OCI-LY7 (cell line): Measurements from ENCODE around the gene CYP2R1. TPM values are rescaled to one million over a fixed set of nuclear protein-coding genes. Genes with fewer than 3 reads are reported as not detected.

Source experiments
- BruUV-seq: library from RNA; stranded (reverse); fragments of 400-500 nt; replicated peaks from 2 replicates; lab custom pipeline; 2021; lab: Mats Ljungman, UMichigan
- CTCF ChIA-PET: fragments of 300-600 bp; sonication (Branson Sonifier 250); formaldehyde crosslinking; loops from one replicate; lab custom pipeline; 2022; ENCODE audit warnings: antibody characterized with exemption; ENCODE audit not compliant: unreplicated experiment; lab: Charles Lee
- POLR2A ChIA-PET: fragments of 300-600 bp; sonication (Branson Sonifier 250); formaldehyde crosslinking; loops from one replicate; lab custom pipeline; 2022; ENCODE audit warnings: antibody characterized with exemption; lab: Charles Lee
- DNase-seq: peaks from one replicate; pipeline ENCODE4 v3.0.0-alpha.2; 2015; ENCODE audit warnings: low spot score
- H2AFZ ChIP-seq: fragments of 200-600 bp; sonication (generic), shearing (Covaris generic); 2 replicates; pipeline ENCODE4 v1.6.1; 2014; ENCODE audit warnings: mild to moderate bottlenecking, antibody characterized with exemption, low read length, moderate library complexity
- H3K27ac ChIP-seq: fragments of 200-600 bp; sonication (generic); 2 replicates; pipeline ENCODE4 v1.5.1; 2014; ENCODE audit warnings: mixed run types, low read depth, mild to moderate bottlenecking, moderate library complexity, low read length, inconsistent platforms; ENCODE audit not compliant: poor library complexity, severe bottlenecking
- H3K36me3 ChIP-seq: fragments of 200-600 bp; sonication (generic); 2 replicates; pipeline ENCODE4 v1.6.1; 2014; ENCODE audit warnings: mild to moderate bottlenecking, antibody characterized with exemption, low read length, moderate library complexity, mixed read lengths; ENCODE audit not compliant: insufficient read depth
- H3K4me1 ChIP-seq: fragments of 200-600 bp; sonication (generic); 2 replicates; pipeline ENCODE4 v1.5.1; 2014; ENCODE audit warnings: mild to moderate bottlenecking, low read length; ENCODE audit not compliant: insufficient read depth, poor library complexity, severe bottlenecking
- H3K4me2 ChIP-seq: fragments of 200-600 bp; sonication (generic); 2 replicates; pipeline ENCODE4 v1.6.1; 2014; ENCODE audit warnings: mild to moderate bottlenecking, low read length
- H3K4me3 ChIP-seq: fragments of 200-600 bp; sonication (generic); 2 replicates; pipeline ENCODE4 v1.5.1; 2014; ENCODE audit warnings: mild to moderate bottlenecking, low read depth, low read length; ENCODE audit not compliant: poor library complexity, severe bottlenecking
- H3K79me2 ChIP-seq: fragments of 200-600 bp; sonication (generic); 2 replicates; pipeline ENCODE4 v1.6.1; 2016; ENCODE audit warnings: low read depth, mild to moderate bottlenecking, low read length, moderate library complexity, mixed read lengths; ENCODE audit not compliant: insufficient read depth
- H3K9me2 ChIP-seq: fragments of 200-600 bp; sonication (generic); 2 replicates; pipeline ENCODE4 v1.6.1; 2016; ENCODE audit warnings: mild to moderate bottlenecking, low read length, mixed read lengths; ENCODE audit not compliant: insufficient read depth
- H3K9me3 ChIP-seq: fragments of 200-600 bp; sonication (generic); 2 replicates; pipeline ENCODE4 v1.6.1; 2014; ENCODE audit warnings: mild to moderate bottlenecking, mixed run types, low read length, mixed read lengths
- H4K20me1 ChIP-seq: fragments of 200-600 bp; sonication (generic); 2 replicates; pipeline ENCODE4 v1.6.1; 2014; ENCODE audit warnings: mild to moderate bottlenecking, antibody characterized with exemption, low read length, moderate library complexity, mixed read lengths; ENCODE audit not compliant: insufficient read depth
- EZH2phosphoT487 ChIP-seq: fragments of 200-600 bp; sonication (generic); IDR thresholded peaks from 2 replicates; pipeline ENCODE4 v1.6.1; 2018; ENCODE audit warnings: low read depth, borderline replicate concordance, mild to moderate bottlenecking, mixed run types, antibody characterized with exemption, low read length, moderate library complexity, mixed read lengths
- intact Hi-C: fragments of 100-400 bp; cut with micrococcal nuclease; formaldehyde crosslinking; loops from one replicate; pipeline ENCODE4 v1.10.0; 2022; ENCODE audit not compliant: unreplicated experiment
- total RNA-seq, 2 experiments: library from RNA; depleted of rRNA in 1 of 2; stranded (reverse); fragments of >200 nt in 1 of 2; shearing (Covaris generic) in 1 of 2; gene quantifications; 2 replicates each; pipeline ENCODE4 v1.2.3, GENCODE V29; 2014 to 2022
- TF ChIP-seq, protein P1 (sequence below): fragments of 200-600 bp; sonication (generic); conservative IDR thresholded peaks from 2 replicates; pipeline ENCODE4 v1.5.1; 2014; ENCODE audit warnings: mild to moderate bottlenecking, antibody characterized with exemption, low read length, moderate library complexity, mixed read lengths

Gene CYP2R1
- total RNA-seq, 2 experiments from 2014 or later = 24.8 to 38.0 TPM

- Histone ChIP-seq H3K9me3 (no peaks in the 10 kb centered on the region), H3K4me2 (peak overlapping the region; percentile 3; the same call in 1 of the 2 replicates), H2AFZ (no peak overlapping the region), H4K20me1 (no peaks in the 10 kb centered on the region), H3K36me3 (no peaks in the 10 kb centered on the region), H3K4me3 (no peak overlapping the region), H3K27ac (no peak overlapping the region), H3K79me2 (no peaks in the 10 kb centered on the region), H3K9me2 (no peaks in the 10 kb centered on the region), H3K4me1 (peaks cover 32% of the 10 kb centered on the region)
- BruUV-seq = no TSS peak
- intact Hi-C loops = loop anchor here (2.0 to 10.0 kb wide), 4 partner anchors 206 to 1134 kb away; partner anchors contain the start of gene PSMA1
- ChIA-PET POLR2A (interaction anchor here (0.7 to 3.5 kb wide), 8 partner anchors 14 to 829 kb away, joined by 3 to 12 read pairs (median 4); partner anchors contain the start of gene CYP2R1), CTCF (interaction anchor here (1.3 to 3.4 kb wide), 4 partner anchors 14 to 328 kb away, joined by 3 to 41 read pairs (median 20); partner anchors contain the start of gene CYP2R1)
- no peak for TF ChIP-seq EZH2phosphoT487
- TF ChIP-seq, protein P1, sequence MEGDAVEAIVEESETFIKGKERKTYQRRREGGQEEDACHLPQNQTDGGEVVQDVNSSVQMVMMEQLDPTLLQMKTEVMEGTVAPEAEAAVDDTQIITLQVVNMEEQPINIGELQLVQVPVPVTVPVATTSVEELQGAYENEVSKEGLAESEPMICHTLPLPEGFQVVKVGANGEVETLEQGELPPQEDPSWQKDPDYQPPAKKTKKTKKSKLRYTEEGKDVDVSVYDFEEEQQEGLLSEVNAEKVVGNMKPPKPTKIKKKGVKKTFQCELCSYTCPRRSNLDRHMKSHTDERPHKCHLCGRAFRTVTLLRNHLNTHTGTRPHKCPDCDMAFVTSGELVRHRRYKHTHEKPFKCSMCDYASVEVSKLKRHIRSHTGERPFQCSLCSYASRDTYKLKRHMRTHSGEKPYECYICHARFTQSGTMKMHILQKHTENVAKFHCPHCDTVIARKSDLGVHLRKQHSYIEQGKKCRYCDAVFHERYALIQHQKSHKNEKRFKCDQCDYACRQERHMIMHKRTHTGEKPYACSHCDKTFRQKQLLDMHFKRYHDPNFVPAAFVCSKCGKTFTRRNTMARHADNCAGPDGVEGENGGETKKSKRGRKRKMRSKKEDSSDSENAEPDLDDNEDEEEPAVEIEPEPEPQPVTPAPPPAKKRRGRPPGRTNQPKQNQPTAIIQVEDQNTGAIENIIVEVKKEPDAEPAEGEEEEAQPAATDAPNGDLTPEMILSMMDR = no peak
- DNase-seq = no peak
Observed at GRCh38 chr11:14906578-14906977, 14.5 kb upstream of the CYP2R1 start.

DNA sequence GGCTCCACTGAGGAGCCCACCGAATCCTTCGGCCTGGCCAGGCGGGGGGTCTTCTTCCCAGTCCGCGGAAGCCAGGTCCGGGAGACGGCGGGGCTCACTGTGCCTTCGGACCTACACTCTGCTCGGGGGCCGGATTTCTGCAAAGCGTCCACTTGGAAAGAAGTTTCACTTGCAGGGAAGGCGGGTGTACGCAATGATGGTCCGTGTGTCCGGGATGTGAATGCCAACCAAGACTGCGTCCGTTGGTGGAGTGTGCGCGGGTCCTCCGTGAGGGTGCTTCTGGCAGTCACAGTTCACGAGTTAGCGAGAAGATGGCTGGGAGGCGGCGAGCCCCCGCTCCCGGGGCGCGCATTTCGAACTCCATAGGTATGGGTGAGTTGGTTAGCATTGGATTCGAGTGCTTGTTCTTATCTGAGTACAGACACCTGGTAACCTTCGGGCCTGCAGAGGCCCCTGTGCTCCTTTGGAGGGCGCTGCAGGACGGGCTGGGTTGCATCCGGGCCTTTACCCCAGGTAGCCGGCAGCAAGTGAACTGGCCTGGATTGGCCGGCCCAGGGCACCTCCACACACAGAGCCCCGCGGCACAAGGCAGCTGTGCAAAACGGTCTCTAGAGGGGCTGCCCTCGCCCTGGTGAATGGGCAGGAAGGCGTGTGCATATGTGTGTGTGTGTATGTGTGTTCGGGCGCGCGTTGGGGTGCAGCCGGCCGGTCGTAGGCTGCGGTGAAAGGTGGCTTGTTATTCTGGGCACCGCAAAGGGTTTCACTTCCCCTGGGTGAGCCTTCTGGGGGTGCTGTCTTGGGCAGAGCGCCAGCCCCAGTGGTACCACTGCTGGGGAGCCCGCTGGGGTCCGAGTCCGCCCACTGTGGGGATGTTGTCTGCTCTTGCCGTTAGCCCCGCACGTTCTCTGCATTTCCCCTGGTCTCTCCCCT is 13.3 kb upstream of the CYP2R1 start:
- H3K4me1 ChIP-seq = peaks cover 32% of the 10 kb centered on the region
- TF ChIP-seq EZH2phosphoT487 = no peak
- TF ChIP-seq, protein P1 = peak; percentile 69
- no peaks in the 10 kb centered on the region for H3K36me3 ChIP-seq
- intact Hi-C loops = loop anchor here (1.0 to 10.0 kb wide), 5 partner anchors 13 to 1133 kb away; partner anchors contain the start of genes CYP2R1 and PSMA1
- H3K4me2 ChIP-seq = peak overlapping the region; percentile 70
- no TSS peak for BruUV-seq
- ChIA-PET CTCF (interaction anchor here (3.4 kb wide), 1 partner anchor 13 kb away, joined by 29 read pairs; the partner anchor contains the start of gene CYP2R1), POLR2A (interaction anchor here (0.6 to 3.5 kb wide), 7 partner anchors 11 to 155 kb away, joined by 3 to 12 read pairs (median 5); partner anchors contain the start of gene CYP2R1)
- H3K79me2 ChIP-seq = no peaks in the 10 kb centered on the region
- no peaks in the 10 kb centered on the region for H3K9me2 ChIP-seq
- H4K20me1 ChIP-seq = no peaks in the 10 kb centered on the region
- H3K4me3 ChIP-seq = peak overlapping the region; percentile 52
- peak overlapping the region; percentile 73 for H2AFZ ChIP-seq
- H3K9me3 ChIP-seq = no peaks in the 10 kb centered on the region
- peak; percentile 79 for DNase-seq
- no peak overlapping the region for H3K27ac ChIP-seq
